WTC11 (cell line): ENCODE results near the gene LTB. TPM values are rescaled to one million over a fixed set of nuclear protein-coding genes. Genes with fewer than 3 reads are reported as not detected.

Source experiments
- CREB1 ChIP-seq: sonication (generic); formaldehyde crosslinking; IDR thresholded peaks from 2 replicates; pipeline ENCODE4 v1.8.0; 2023; ENCODE audit warnings: mild to moderate bottlenecking, missing genetic modification reagents
- CREM ChIP-seq: sonication (generic); formaldehyde crosslinking; IDR thresholded peaks from 2 replicates; pipeline ENCODE4 v1.8.1; 2022; ENCODE audit warnings: mild to moderate bottlenecking, missing genetic modification reagents, moderate library complexity
- CTCF ChIP-seq: fragments of 200-600 bp; IDR thresholded peaks from 2 replicates; pipeline ENCODE4 v1.8.0; 2022; ENCODE audit warnings: antibody characterized with exemption
- MXD4 ChIP-seq: fragments of 250-450 bp; sonication (Bioruptor Pico); IDR thresholded peaks from 2 replicates; pipeline ENCODE4 v1.8.0; 2021; ENCODE audit warnings: mild to moderate bottlenecking, moderate library complexity, borderline replicate concordance
- STAT6 ChIP-seq: sonication (generic); formaldehyde crosslinking; conservative IDR thresholded peaks from 2 replicates; pipeline ENCODE4 v1.8.1; 2023; ENCODE audit warnings: mild to moderate bottlenecking, low read depth, missing genetic modification reagents, moderate library complexity
- TCF7 ChIP-seq: sonication (generic); formaldehyde crosslinking; IDR thresholded peaks from 2 replicates; pipeline ENCODE4 v1.8.0; 2022; ENCODE audit warnings: mild to moderate bottlenecking, low read depth, missing genetic modification reagents, moderate library complexity
- TP53 ChIP-seq: sonication (generic); formaldehyde crosslinking; IDR thresholded peaks from 2 replicates; pipeline ENCODE4 v1.8.1; 2023; ENCODE audit warnings: mild to moderate bottlenecking, missing genetic modification reagents
- ZNF138 ChIP-seq: sonication (generic); formaldehyde crosslinking; conservative IDR thresholded peaks from 2 replicates; pipeline ENCODE4 v1.8.1; 2022; ENCODE audit warnings: mild to moderate bottlenecking, moderate library complexity, missing genetic modification reagents
- ZNF396 ChIP-seq: fragments of 250-450 bp; sonication (Bioruptor Pico); IDR thresholded peaks from 2 replicates; pipeline ENCODE4 v1.8.0; 2021; ENCODE audit warnings: mild to moderate bottlenecking, moderate library complexity, borderline replicate concordance
- ZNF425 ChIP-seq: fragments of 250-450 bp; sonication (Bioruptor Pico); conservative IDR thresholded peaks from 2 replicates; pipeline ENCODE4 v1.9.0; 2021; ENCODE audit warnings: mild to moderate bottlenecking
- ZNF512 ChIP-seq: sonication (generic); formaldehyde crosslinking; IDR thresholded peaks from 2 replicates; pipeline ENCODE4 v1.8.1; 2022; ENCODE audit warnings: missing genetic modification reagents, borderline replicate concordance
- ZNF532 ChIP-seq: fragments of 250-450 bp; sonication (Bioruptor Pico); IDR thresholded peaks from 2 replicates; pipeline ENCODE4 v1.9.0; 2021; ENCODE audit warnings: mild to moderate bottlenecking, borderline replicate concordance
- ZNF671 ChIP-seq: fragments of 250-450 bp; sonication (Bioruptor Pico); IDR thresholded peaks from 2 replicates; pipeline ENCODE4 v1.8.0; 2021; ENCODE audit warnings: mild to moderate bottlenecking
- total RNA-seq: library from RNA; stranded (reverse); gene quantifications from 3 replicates; pipeline ENCODE4 v1.2.3, GENCODE V29; 2021

LTB gene
- total RNA-seq, 1 experiment from 2014 or later = 1.3 TPM

- TF ChIP-seq ZNF425 (no peak), ZNF396 (CRISPR knock-in tag) (no peak), CREB1 (CRISPR knock-in tag) (no peak), TCF7 (no peak), ZNF138 (CRISPR knock-in tag) (no peak), ZNF532 (no peak), CREM (no peak), MXD4 (CRISPR knock-in tag) (no peak), ZNF671 (CRISPR knock-in tag) (no peak), ZNF512 (CRISPR knock-in tag) (no peak), TP53 (no peak), STAT6 (CRISPR knock-in tag) (no peak), CTCF (no peak)
Observed at GRCh38 chr6:31535538-31536324, 46.5 kb downstream of the LTB start (continued).
